A673 (cell line): ENCODE data around the gene SLC4A8.

Experiments used
- CTCF ChIP-seq: fragments of 300-800, 200-600 bp; sonication (generic); conservative IDR thresholded peaks from 2 replicates; pipeline ENCODE4 v1.5.1; 2017; ENCODE audit warnings: low read depth, mild to moderate bottlenecking, antibody characterized with exemption, low read length, moderate library complexity, mixed read lengths
- EZH2 ChIP-seq: fragments of 200-600 bp; sonication (generic); IDR thresholded peaks from 2 replicates; pipeline ENCODE4 v1.6.1; 2017; ENCODE audit warnings: borderline replicate concordance, low read depth, mild to moderate bottlenecking, mixed read lengths, antibody characterized with exemption, low read length; ENCODE audit not compliant: poor library complexity, severe bottlenecking

GRCh38 chr12:51482929-51483697 is 58.5 kb downstream of the SLC4A8 start:
- TF ChIP-seq CTCF = no peak; the same call in 1 of the 2 replicates
- TF ChIP-seq EZH2 = no peak
